Activated B cell treated with CpG ODN at 0.5 μM for 24 hours (primary cell): Measurements from ENCODE around the gene SORL1. TPM values are rescaled to one million over a fixed set of nuclear protein-coding genes. Genes with fewer than 3 reads are reported as not detected.
A peak's percentile ranks its signal among the peaks of the same experiment; 100 is the strongest.

Experiments used
- ATAC-seq: fragments of 200-7000 bp; cut with Tn5 transposase; one replicate; pipeline ENCODE4 v1.10.0; 2021; ENCODE audit warnings: low read depth, mild to moderate bottlenecking, moderate library complexity
- CTCF ChIA-PET: fragments of 350-600 bp; sonication (Branson Sonifier 250); formaldehyde crosslinking; loops from one replicate; lab custom pipeline; 2021; ENCODE audit warnings: antibody characterized with exemption; lab: Charles Lee
- POLR2A ChIA-PET: fragments of 350-600 bp; sonication (Branson Sonifier 250); formaldehyde crosslinking; loops from one replicate; lab custom pipeline; 2021; ENCODE audit warnings: antibody characterized with exemption; lab: Charles Lee
- DNase-seq: peaks from one replicate; pipeline ENCODE4 v3.0.0; 2022
- H3K27ac Mint-ChIP-seq: one replicate; pipeline ENCODE4 v1.8.0; 2020; ENCODE audit warnings: mixed read lengths
- H3K27me3 Mint-ChIP-seq: one replicate; pipeline ENCODE4 v1.8.0; 2021; ENCODE audit warnings: mixed read lengths
- H3K36me3 Mint-ChIP-seq: one replicate; pipeline ENCODE4 v1.8.0; 2021; ENCODE audit warnings: low read depth, mixed read lengths
- H3K4me1 Mint-ChIP-seq: one replicate; pipeline ENCODE4 v1.8.0; 2021; ENCODE audit warnings: mixed read lengths
- H3K4me3 Mint-ChIP-seq: one replicate; pipeline ENCODE4 v1.8.0; 2020; ENCODE audit warnings: mild to moderate bottlenecking, mixed read lengths
- H3K9me3 Mint-ChIP-seq: one replicate; pipeline ENCODE4 v1.8.0; 2020; ENCODE audit warnings: mixed read lengths
- intact Hi-C: fragments of 100-400 bp; cut with micrococcal nuclease; formaldehyde crosslinking; loops from one replicate; pipeline ENCODE4 v1.15.1; 2024
- total RNA-seq: library from RNA; stranded (reverse); gene quantifications from 2 replicates; pipeline ENCODE4 v1.2.3, GENCODE V29; 2022
- TF ChIP-seq, protein P1 (sequence below): fragments of 200-600 bp; IDR thresholded peaks from one replicate; pipeline ENCODE4 v1.8.0; 2022; ENCODE audit warnings: antibody characterized with exemption, mild to moderate bottlenecking

Gene SORL1
- total RNA-seq, 1 donor from 2014 or later: 180 TPM

DNA sequence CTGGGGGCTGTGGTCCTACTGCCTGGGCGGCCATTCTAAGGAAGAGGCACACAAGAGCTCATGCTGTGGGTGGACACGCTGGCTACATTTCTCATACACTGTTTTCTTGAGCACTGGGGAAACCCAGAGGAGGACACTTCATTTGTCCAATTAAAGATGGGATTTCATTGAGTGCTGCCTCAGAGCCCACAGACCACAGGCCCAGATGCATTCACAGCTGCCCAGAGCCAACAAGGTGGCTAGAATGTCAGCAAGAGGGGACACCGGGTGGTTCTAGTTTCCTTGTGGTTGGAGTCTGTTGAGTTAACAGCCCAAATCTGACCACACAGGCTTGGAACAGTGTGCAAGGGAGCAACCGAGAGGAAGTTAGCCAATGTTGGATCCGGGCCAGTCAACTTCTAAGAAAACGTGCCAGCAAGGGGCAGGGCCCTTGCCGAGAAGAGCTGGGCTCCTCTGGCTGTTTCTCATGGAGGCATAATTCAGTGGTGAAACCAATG, 35.0 kb upstream of the SORL1 start:
- no peak overlapping the region for H3K27ac Mint-ChIP-seq
- no peaks in the 10 kb centered on the region for H3K9me3 Mint-ChIP-seq
- H3K36me3 Mint-ChIP-seq: no peaks in the 10 kb centered on the region
- intact Hi-C loops: no loop called here
- H3K4me3 Mint-ChIP-seq: no peak overlapping the region
- no peaks in the 10 kb centered on the region for H3K27me3 Mint-ChIP-seq
- DNase-seq (no peak), ATAC-seq (no peak)
- CTCF ChIA-PET: interaction anchor here (0.6 kb wide), 1 partner anchor 98 kb away, joined by 3 read pairs; no protein-coding TSS in a partner anchor
- peaks cover 45% of the 10 kb centered on the region for H3K4me1 Mint-ChIP-seq
- TF ChIP-seq, protein P1, sequence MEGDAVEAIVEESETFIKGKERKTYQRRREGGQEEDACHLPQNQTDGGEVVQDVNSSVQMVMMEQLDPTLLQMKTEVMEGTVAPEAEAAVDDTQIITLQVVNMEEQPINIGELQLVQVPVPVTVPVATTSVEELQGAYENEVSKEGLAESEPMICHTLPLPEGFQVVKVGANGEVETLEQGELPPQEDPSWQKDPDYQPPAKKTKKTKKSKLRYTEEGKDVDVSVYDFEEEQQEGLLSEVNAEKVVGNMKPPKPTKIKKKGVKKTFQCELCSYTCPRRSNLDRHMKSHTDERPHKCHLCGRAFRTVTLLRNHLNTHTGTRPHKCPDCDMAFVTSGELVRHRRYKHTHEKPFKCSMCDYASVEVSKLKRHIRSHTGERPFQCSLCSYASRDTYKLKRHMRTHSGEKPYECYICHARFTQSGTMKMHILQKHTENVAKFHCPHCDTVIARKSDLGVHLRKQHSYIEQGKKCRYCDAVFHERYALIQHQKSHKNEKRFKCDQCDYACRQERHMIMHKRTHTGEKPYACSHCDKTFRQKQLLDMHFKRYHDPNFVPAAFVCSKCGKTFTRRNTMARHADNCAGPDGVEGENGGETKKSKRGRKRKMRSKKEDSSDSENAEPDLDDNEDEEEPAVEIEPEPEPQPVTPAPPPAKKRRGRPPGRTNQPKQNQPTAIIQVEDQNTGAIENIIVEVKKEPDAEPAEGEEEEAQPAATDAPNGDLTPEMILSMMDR: no peak
- POLR2A ChIA-PET: interaction anchor here (0.7 to 1.1 kb wide), 4 partner anchors 8 to 34 kb away, joined by 3 to 6 read pairs (median 4); no protein-coding TSS in a partner anchor

DNA sequence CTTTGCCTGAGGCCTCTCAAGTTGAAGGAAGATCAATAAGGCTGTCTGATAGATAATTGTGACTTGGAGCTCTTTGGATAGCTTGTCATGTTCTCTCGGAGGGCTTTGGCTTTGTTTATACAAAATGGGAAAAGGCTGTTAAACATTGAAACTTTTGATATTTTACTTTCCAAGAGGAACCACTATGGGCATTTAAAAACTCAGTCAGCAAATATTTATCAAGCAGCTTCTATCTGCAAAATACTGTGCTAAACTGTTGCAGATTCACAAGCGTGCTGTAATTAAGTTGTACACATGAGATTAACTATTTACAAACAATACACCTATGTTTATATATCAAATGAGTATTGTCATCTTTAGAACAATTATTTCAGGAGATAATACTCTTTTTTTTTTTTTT, 34.5 kb upstream of the SORL1 start:
- no peak overlapping the region for H3K4me3 Mint-ChIP-seq
- TF ChIP-seq, protein P1: no peak

DNA sequence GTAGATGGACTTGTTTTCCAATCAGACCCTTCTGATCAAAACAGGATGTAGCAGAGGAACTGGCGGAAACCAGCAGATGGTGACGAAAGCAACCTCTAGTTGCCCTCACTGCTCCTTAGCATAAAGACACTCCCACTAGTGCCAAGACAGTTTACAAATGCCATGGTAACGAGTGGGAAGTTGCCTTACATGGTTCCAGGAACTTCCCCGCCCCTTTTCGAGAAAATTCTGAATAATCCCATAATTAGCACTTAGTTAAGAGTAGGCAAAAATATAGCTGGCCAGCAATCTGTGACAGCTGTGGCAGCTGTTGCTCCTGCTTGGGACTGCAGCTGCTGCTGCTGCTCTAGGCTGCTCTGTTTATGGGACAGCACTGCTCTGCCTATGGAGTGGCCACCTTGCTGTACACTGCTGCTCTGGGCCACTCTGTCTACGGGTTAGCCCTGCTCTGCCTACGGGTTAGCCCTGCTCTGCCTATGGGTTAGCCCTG, 33.4 kb upstream of the SORL1 start:
- Mint-ChIP-seq H3K27me3 (no peaks in the 10 kb centered on the region), H3K36me3 (no peaks in the 10 kb centered on the region), H3K9me3 (no peaks in the 10 kb centered on the region), H3K4me3 (peak overlapping the region; percentile 4), H3K27ac (peak overlapping the region; percentile 62), H3K4me1 (peaks cover 61% of the 10 kb centered on the region)
- intact Hi-C loops: no loop called here
- POLR2A ChIA-PET: interaction anchor here (1.6 kb wide), 1 partner anchor 12 kb away, joined by 4 read pairs; no protein-coding TSS in a partner anchor
- TF ChIP-seq, protein P1: no peak
- no peak for DNase-seq
- CTCF ChIA-PET: no interaction called here
- ATAC-seq: peak; percentile 36

More for the DNA sequence above, 34.5 kb upstream of the SORL1 start:
- ATAC-seq (no peak), DNase-seq (no peak)
- Mint-ChIP-seq H3K27ac (no peak overlapping the region), H3K27me3 (no peaks in the 10 kb centered on the region), H3K36me3 (no peaks in the 10 kb centered on the region), H3K4me1 (peaks cover 50% of the 10 kb centered on the region), H3K9me3 (no peaks in the 10 kb centered on the region)
- ChIA-PET POLR2A (interaction anchor here (0.7 to 1.1 kb wide), 4 partner anchors 9 to 33 kb away, joined by 3 to 6 read pairs (median 4); no protein-coding TSS in a partner anchor), CTCF (interaction anchor here (0.6 kb wide), 1 partner anchor 98 kb away, joined by 3 read pairs; no protein-coding TSS in a partner anchor)
- intact Hi-C loops: no loop called here

DNA sequence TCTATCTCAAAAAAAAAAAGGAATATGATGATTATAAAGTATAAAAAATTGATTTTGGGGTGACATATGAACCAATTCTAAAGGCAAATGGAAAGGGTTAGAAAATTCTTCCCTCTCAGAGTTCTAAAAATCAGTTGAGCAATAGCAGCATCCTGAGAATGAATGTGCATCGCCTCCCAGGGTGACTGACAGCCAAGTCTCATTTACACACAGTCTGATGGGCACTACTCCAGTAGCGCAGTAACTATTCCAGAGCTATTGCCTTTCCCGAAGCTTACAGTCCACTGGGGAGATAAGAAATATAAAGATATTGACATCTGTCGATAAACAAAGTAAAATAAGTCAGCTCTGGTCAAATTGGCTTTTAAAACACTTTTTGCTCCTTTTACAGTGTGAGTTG, 32.3 kb upstream of the SORL1 start:
- Mint-ChIP-seq H3K36me3 (no peaks in the 10 kb centered on the region), H3K9me3 (no peaks in the 10 kb centered on the region), H3K4me1 (peaks cover 70% of the 10 kb centered on the region), H3K27ac (no peak overlapping the region), H3K4me3 (no peak overlapping the region), H3K27me3 (no peaks in the 10 kb centered on the region)
- POLR2A ChIA-PET: interaction anchor here (1.6 kb wide), 1 partner anchor 10 kb away, joined by 4 read pairs; no protein-coding TSS in a partner anchor
- DNase-seq: no peak
- TF ChIP-seq, protein P1: no peak
- CTCF ChIA-PET: no interaction called here
- no peak for ATAC-seq
- intact Hi-C loops: loop anchor here (2.0 to 10.0 kb wide), 2 partner anchors 13 to 45 kb away; no protein-coding TSS in a partner anchor

DNA sequence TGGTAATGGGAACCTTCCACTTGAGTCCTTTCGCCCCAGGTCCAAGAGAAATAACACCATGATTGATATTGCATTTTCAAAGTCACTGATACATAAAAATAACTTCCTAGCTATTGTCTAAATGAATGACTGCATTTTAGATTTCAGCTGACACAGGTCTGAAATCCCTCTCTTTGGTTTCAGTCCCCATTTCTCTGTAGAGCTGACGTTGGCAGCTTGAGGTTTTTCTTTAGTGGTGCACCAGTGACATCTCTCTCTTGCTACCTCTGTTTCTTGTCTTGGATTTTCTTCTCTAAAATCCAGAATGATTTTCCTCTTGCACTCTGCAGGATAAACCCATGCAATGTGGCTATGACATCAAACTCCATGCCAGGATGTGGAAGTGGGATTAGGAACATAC, 31.7 kb upstream of the SORL1 start:
- TF ChIP-seq, protein P1: no peak
- Mint-ChIP-seq H3K4me3 (no peak overlapping the region), H3K9me3 (peaks cover 3% of the 10 kb centered on the region), H3K4me1 (peaks cover 75% of the 10 kb centered on the region), H3K27me3 (no peaks in the 10 kb centered on the region), H3K36me3 (no peaks in the 10 kb centered on the region), H3K27ac (no peak overlapping the region)
- ChIA-PET POLR2A (no interaction called here), CTCF (no interaction called here)
- intact Hi-C loops: loop anchor here (2.0 to 10.0 kb wide), 2 partner anchors 14 to 46 kb away; no protein-coding TSS in a partner anchor
- ATAC-seq: no peak
- no peak for DNase-seq
